OCI-LY3 (cell line): ENCODE data around the gene OSTF1.

Experiments
- H2AFZ ChIP-seq: fragments of 200-600, 300-600 bp; shearing (Covaris generic); 2 replicates; pipeline ENCODE4 v1.6.0; 2014; ENCODE audit warnings: antibody characterized with exemption, low read depth, low read length
- H3K27ac ChIP-seq: fragments of 200-600, 300-600 bp; sonication (generic); 2 replicates; pipeline ENCODE4 v1.5.1; 2014; ENCODE audit warnings: mild to moderate bottlenecking, low read length, moderate library complexity, mixed read lengths
- H3K27me3 ChIP-seq: fragments of 200-600, 300-600 bp; sonication (generic); 2 replicates; pipeline ENCODE4 v1.6.1; 2014; ENCODE audit warnings: low read depth, low read length, mixed read lengths
- H3K36me3 ChIP-seq: fragments of 200-600, 300-600 bp; sonication (generic); replicated peaks from 2 replicates; pipeline ENCODE3; 2014; ENCODE audit warnings: low read depth, low read length, mixed read lengths
- H3K4me1 ChIP-seq: fragments of 300-600, 200-600 bp; sonication (generic); 2 replicates; pipeline ENCODE4 v1.6.1; 2014; ENCODE audit warnings: low read length, mixed read lengths
- H3K4me2 ChIP-seq: fragments of 200-600, 300-600 bp; sonication (generic); 2 replicates; pipeline ENCODE4 v1.6.1; 2014; ENCODE audit warnings: low read length, mixed read lengths
- H3K4me3 ChIP-seq: fragments of 300-600, 200-600 bp; sonication (generic); 2 replicates; pipeline ENCODE4 v1.5.1; 2014; ENCODE audit warnings: antibody characterized with exemption, mild to moderate bottlenecking, low read length, moderate library complexity
- H3K79me2 ChIP-seq: fragments of 300-600, 200-600 bp; shearing (Covaris generic); 2 replicates; pipeline ENCODE4 v1.6.1; 2014; ENCODE audit warnings: mild to moderate bottlenecking, low read length, mixed read lengths
- H3K9ac ChIP-seq: fragments of 300-600, 200-600 bp; shearing (Covaris generic); 2 replicates; pipeline ENCODE4 v1.6.0; 2014; ENCODE audit warnings: mild to moderate bottlenecking, low read length, moderate library complexity
- H3K9me3 ChIP-seq: fragments of 200-600, 300-600 bp; shearing (Covaris generic); 2 replicates; pipeline ENCODE4 v1.6.1; 2014; ENCODE audit warnings: low read length, mixed read lengths; ENCODE audit not compliant: insufficient read depth
- H4K20me1 ChIP-seq: fragments of 200-600, 300-600 bp; sonication (generic); 2 replicates; pipeline ENCODE4 v1.6.1; 2016; ENCODE audit warnings: low read length, mixed read lengths; ENCODE audit not compliant: insufficient read depth
- EZH2phosphoT487 ChIP-seq: fragments of 200-600 bp; shearing (Covaris generic); IDR thresholded peaks from 2 replicates; pipeline ENCODE4 v1.6.1; 2018; ENCODE audit warnings: antibody characterized with exemption, mixed run types, low read depth
- TF ChIP-seq, protein P1 (sequence below): fragments of 200-600, 300-600 bp; sonication (generic); IDR thresholded peaks from 2 replicates; pipeline ENCODE4 v1.5.1; 2014; ENCODE audit warnings: antibody characterized with exemption, low read length, low read depth

OSTF1 gene

GRCh38 chr9:75167281-75167680 lies 79.0 kb downstream of the OSTF1 start:
- Histone ChIP-seq H3K27me3 (no peaks in the 10 kb centered on the region), H3K4me2 (no peak overlapping the region), H3K79me2 (no peaks in the 10 kb centered on the region), H3K9me3 (no peaks in the 10 kb centered on the region), H4K20me1 (no peaks in the 10 kb centered on the region), H3K4me3 (no peak overlapping the region), H3K27ac (no peak overlapping the region), H2AFZ (no peak overlapping the region), H3K36me3 (no peaks in the 10 kb centered on the region), H3K9ac (no peak overlapping the region), H3K4me1 (peaks cover 13% of the 10 kb centered on the region)
- TF ChIP-seq EZH2phosphoT487: no peak
- TF ChIP-seq, protein P1, sequence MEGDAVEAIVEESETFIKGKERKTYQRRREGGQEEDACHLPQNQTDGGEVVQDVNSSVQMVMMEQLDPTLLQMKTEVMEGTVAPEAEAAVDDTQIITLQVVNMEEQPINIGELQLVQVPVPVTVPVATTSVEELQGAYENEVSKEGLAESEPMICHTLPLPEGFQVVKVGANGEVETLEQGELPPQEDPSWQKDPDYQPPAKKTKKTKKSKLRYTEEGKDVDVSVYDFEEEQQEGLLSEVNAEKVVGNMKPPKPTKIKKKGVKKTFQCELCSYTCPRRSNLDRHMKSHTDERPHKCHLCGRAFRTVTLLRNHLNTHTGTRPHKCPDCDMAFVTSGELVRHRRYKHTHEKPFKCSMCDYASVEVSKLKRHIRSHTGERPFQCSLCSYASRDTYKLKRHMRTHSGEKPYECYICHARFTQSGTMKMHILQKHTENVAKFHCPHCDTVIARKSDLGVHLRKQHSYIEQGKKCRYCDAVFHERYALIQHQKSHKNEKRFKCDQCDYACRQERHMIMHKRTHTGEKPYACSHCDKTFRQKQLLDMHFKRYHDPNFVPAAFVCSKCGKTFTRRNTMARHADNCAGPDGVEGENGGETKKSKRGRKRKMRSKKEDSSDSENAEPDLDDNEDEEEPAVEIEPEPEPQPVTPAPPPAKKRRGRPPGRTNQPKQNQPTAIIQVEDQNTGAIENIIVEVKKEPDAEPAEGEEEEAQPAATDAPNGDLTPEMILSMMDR: no peak

GRCh38 chr9:75168270-75169178 lies 80.2 kb downstream of the OSTF1 start:
- Histone ChIP-seq H3K4me3 (no peak overlapping the region), H3K79me2 (no peaks in the 10 kb centered on the region), H4K20me1 (no peaks in the 10 kb centered on the region), H3K27ac (no peak overlapping the region), H3K4me1 (peaks cover 18% of the 10 kb centered on the region), H3K9ac (no peak overlapping the region), H2AFZ (no peak overlapping the region), H3K27me3 (no peaks in the 10 kb centered on the region), H3K9me3 (no peaks in the 10 kb centered on the region), H3K36me3 (no peaks in the 10 kb centered on the region), H3K4me2 (no peak overlapping the region)
- TF ChIP-seq, protein P1: no peak
- no peak for TF ChIP-seq EZH2phosphoT487

GRCh38 chr9:75169623-75170022 lies 81.3 kb downstream of the OSTF1 start:
- Histone ChIP-seq H3K4me2 (no peak overlapping the region), H3K9ac (no peak overlapping the region), H3K4me1 (peaks cover 18% of the 10 kb centered on the region), H3K9me3 (no peaks in the 10 kb centered on the region), H2AFZ (no peak overlapping the region), H3K27ac (no peak overlapping the region), H3K79me2 (no peaks in the 10 kb centered on the region), H3K27me3 (no peaks in the 10 kb centered on the region), H3K36me3 (no peaks in the 10 kb centered on the region), H4K20me1 (no peaks in the 10 kb centered on the region), H3K4me3 (no peak overlapping the region)
- TF ChIP-seq EZH2phosphoT487: no peak
- TF ChIP-seq, protein P1: no peak

DNA sequence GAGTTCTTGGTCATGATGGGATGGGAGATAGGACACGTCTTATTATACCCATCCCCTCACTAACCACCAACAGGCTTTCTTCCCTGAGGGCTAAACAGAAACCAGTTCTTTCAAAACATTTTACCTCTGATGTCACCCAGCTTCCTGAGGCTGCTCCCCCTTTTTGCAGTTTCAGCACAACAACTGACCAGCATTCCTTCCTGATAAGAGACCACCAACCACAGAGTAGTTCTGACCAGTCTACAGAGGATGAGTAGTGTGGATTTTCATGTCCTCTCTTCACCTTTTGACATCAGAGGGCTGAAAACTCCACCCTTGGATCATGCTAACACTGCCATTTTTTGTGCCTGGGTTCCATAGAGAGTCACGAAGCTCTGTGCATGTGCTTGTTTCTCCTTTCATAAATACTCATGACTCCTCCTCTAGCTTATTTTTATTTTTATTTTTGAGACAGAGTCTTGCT lies 82.6 kb downstream of the OSTF1 start:
- H3K36me3 ChIP-seq: no peaks in the 10 kb centered on the region
- H2AFZ ChIP-seq: no peak overlapping the region
- no peak overlapping the region for H3K4me2 ChIP-seq
- H3K9me3 ChIP-seq: no peaks in the 10 kb centered on the region
- no peaks in the 10 kb centered on the region for H3K27me3 ChIP-seq
- no peaks in the 10 kb centered on the region for H4K20me1 ChIP-seq
- H3K79me2 ChIP-seq: no peaks in the 10 kb centered on the region
- H3K4me3 ChIP-seq: no peak overlapping the region
- no peak for TF ChIP-seq EZH2phosphoT487
- TF ChIP-seq, protein P1: no peak
- no peak overlapping the region for H3K27ac ChIP-seq
- peaks cover 18% of the 10 kb centered on the region for H3K4me1 ChIP-seq
- H3K9ac ChIP-seq: no peak overlapping the region
